Neural progenitor cell (in vitro differentiated cells): ENCODE results near the gene DTWD2. TPM values are rescaled to one million over a fixed set of nuclear protein-coding genes. Genes with fewer than 3 reads are reported as not detected.
A peak's percentile ranks its signal among the peaks of the same experiment; 100 is the strongest.

Source experiments
- DNase-seq: peaks from one replicate; pipeline ENCODE4 v3.0.0-alpha.2; 2016; ENCODE audit warnings: low spot score
- H2AFZ ChIP-seq: fragments of 200-600 bp; sonication (generic); replicated peaks from 2 replicates; pipeline ENCODE4 v1.6.1; 2016; ENCODE audit warnings: antibody characterized with exemption
- H3F3A ChIP-seq: fragments of 200-600 bp; sonication (generic); 2 replicates; pipeline ENCODE4 v1.6.1; 2016; ENCODE audit warnings: antibody characterized with exemption, low read depth
- H3K27ac ChIP-seq: fragments of 200-600 bp; sonication (generic); 2 replicates; pipeline ENCODE4 v1.5.1; 2016; ENCODE audit warnings: mild to moderate bottlenecking
- H3K27me3 ChIP-seq: fragments of 200-600 bp; sonication (generic); 2 replicates; pipeline ENCODE4 v1.6.1; 2016; ENCODE audit warnings: mild to moderate bottlenecking, moderate library complexity
- H3K36me3 ChIP-seq: fragments of 200-600 bp; sonication (generic); 2 replicates; pipeline ENCODE4 v1.5.1; 2016
- H3K4me1 ChIP-seq: fragments of 200-600 bp; sonication (generic); 2 replicates; pipeline ENCODE4 v1.6.1; 2016; ENCODE audit warnings: mixed run types
- H3K4me2 ChIP-seq: fragments of 200-600 bp; sonication (generic); 2 replicates; pipeline ENCODE4 v1.6.1; 2016
- H3K4me3 ChIP-seq: fragments of 200-600 bp; sonication (generic); 2 replicates; pipeline ENCODE4 v1.5.1; 2016
- H3K79me2 ChIP-seq: fragments of 200-600 bp; sonication (generic); 2 replicates; pipeline ENCODE4 v1.6.1; 2016; ENCODE audit warnings: low read depth
- H3K9ac ChIP-seq: fragments of 200-600 bp; sonication (generic); 2 replicates; pipeline ENCODE4 v1.6.1; 2016
- H3K9me3 ChIP-seq: fragments of 200-600 bp; sonication (generic); 2 replicates; pipeline ENCODE4 v1.5.1; 2016; ENCODE audit warnings: low read depth
- H4K20me1 ChIP-seq: fragments of 200-600 bp; sonication (generic); 2 replicates; pipeline ENCODE4 v1.6.1; 2016; ENCODE audit warnings: low read depth
- H3K27ac Mint-ChIP-seq: 3 replicates; pipeline ENCODE4 v1.8.0; 2021; ENCODE audit warnings: mixed read lengths
- H3K27me3 Mint-ChIP-seq: 2 replicates; pipeline ENCODE4 v1.8.0; 2022; ENCODE audit warnings: low read depth, mild to moderate bottlenecking, inconsistent platforms, moderate library complexity, mixed read lengths; ENCODE audit not compliant: insufficient read depth
- H3K36me3 Mint-ChIP-seq: 3 replicates; pipeline ENCODE4 v1.8.0; 2021; ENCODE audit warnings: mixed read lengths
- H3K4me1 Mint-ChIP-seq: 3 replicates; pipeline ENCODE4 v1.8.0; 2021; ENCODE audit warnings: mixed read lengths
- H3K4me3 Mint-ChIP-seq: 3 replicates; pipeline ENCODE4 v1.8.0; 2021; ENCODE audit warnings: mild to moderate bottlenecking, moderate library complexity, mixed read lengths
- H3K9me3 Mint-ChIP-seq: 3 replicates; pipeline ENCODE4 v1.8.0; 2020; ENCODE audit warnings: mixed read lengths
- EZH2 ChIP-seq: fragments of 200-600 bp; sonication (generic); IDR thresholded peaks from 2 replicates; pipeline ENCODE4 v1.6.1; 2017; ENCODE audit warnings: antibody characterized with exemption, mild to moderate bottlenecking, moderate library complexity
- EZH2phosphoT487 ChIP-seq: fragments of 200-600 bp; sonication (generic); IDR thresholded peaks from 2 replicates; pipeline ENCODE4 v1.6.1; 2017; ENCODE audit warnings: antibody characterized with exemption
- total RNA-seq: library from RNA; depleted of rRNA; stranded (reverse); fragments of >200 nt; gene quantifications from 2 replicates; pipeline ENCODE4 v1.2.3, GENCODE V29; 2015; ENCODE audit warnings: low replicate concordance
- TF ChIP-seq, protein P1 (sequence below): fragments of 200-600 bp; sonication (generic); IDR thresholded peaks from 2 replicates; pipeline ENCODE4 v1.5.1; 2017; ENCODE audit warnings: antibody characterized with exemption, mild to moderate bottlenecking

Gene DTWD2
- total RNA-seq, 1 donor from 2014 or later = 10.4 TPM

DNA sequence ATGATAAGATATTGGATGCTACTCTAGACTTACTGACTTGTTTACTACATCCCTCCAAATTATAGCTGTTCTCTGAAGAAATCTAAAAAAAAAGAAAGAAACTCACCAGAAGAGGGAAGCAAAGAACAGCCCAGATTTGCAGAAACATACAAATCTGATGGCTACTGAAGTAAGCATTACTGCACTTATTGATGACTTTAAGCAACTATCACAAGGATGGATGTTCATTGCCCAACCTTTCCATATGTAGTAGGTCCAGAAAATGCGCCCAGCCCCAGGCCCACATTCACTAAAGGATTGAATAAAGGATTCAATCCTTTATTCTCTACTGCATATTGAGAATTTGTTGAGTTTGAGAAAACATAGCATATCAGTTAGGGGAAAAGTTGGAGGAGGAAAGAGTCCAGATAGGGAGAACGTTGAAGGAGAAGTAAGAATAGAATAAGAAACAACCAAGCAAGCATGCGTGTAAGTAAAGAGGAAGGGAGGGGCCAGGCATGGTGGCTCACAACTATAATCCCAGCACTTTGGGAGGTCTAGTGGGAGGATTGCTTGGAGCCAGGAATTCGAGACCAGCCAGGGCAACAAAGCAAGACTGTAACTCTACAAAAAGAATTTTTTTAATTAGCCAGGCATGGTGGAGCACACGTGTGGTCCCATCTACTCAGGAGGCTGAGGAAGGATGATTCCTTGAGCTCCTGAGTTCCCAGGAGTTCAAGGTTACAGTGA, 33.8 kb upstream of the DTWD2 start:
- H3K36me3 Mint-ChIP-seq = no peaks in the 10 kb centered on the region
- H3K36me3 ChIP-seq = no peaks in the 10 kb centered on the region
- no peak overlapping the region for H3K4me3 Mint-ChIP-seq
- no peak overlapping the region for H3K27ac ChIP-seq
- H3K27me3 Mint-ChIP-seq = no peaks in the 10 kb centered on the region
- no peak overlapping the region for H2AFZ ChIP-seq
- H4K20me1 ChIP-seq = no peaks in the 10 kb centered on the region
- H3K4me2 ChIP-seq = no peak overlapping the region
- no peak overlapping the region for H3K4me3 ChIP-seq
- no peaks in the 10 kb centered on the region for H3K9me3 ChIP-seq
- no peak overlapping the region for H3K27ac Mint-ChIP-seq
- no peak for TF ChIP-seq EZH2
- TF ChIP-seq, protein P1, sequence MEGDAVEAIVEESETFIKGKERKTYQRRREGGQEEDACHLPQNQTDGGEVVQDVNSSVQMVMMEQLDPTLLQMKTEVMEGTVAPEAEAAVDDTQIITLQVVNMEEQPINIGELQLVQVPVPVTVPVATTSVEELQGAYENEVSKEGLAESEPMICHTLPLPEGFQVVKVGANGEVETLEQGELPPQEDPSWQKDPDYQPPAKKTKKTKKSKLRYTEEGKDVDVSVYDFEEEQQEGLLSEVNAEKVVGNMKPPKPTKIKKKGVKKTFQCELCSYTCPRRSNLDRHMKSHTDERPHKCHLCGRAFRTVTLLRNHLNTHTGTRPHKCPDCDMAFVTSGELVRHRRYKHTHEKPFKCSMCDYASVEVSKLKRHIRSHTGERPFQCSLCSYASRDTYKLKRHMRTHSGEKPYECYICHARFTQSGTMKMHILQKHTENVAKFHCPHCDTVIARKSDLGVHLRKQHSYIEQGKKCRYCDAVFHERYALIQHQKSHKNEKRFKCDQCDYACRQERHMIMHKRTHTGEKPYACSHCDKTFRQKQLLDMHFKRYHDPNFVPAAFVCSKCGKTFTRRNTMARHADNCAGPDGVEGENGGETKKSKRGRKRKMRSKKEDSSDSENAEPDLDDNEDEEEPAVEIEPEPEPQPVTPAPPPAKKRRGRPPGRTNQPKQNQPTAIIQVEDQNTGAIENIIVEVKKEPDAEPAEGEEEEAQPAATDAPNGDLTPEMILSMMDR = peak; percentile 58
- H3K79me2 ChIP-seq = no peaks in the 10 kb centered on the region
- no peak overlapping the region for H3K9ac ChIP-seq
- no peaks in the 10 kb centered on the region for H3K4me1 Mint-ChIP-seq
- H3K4me1 ChIP-seq = no peaks in the 10 kb centered on the region
- H3K9me3 Mint-ChIP-seq = peaks cover 2% of the 10 kb centered on the region
- peak; percentile 32 for DNase-seq
- H3K27me3 ChIP-seq = no peaks in the 10 kb centered on the region
- H3F3A ChIP-seq = no peaks in the 10 kb centered on the region

DNA sequence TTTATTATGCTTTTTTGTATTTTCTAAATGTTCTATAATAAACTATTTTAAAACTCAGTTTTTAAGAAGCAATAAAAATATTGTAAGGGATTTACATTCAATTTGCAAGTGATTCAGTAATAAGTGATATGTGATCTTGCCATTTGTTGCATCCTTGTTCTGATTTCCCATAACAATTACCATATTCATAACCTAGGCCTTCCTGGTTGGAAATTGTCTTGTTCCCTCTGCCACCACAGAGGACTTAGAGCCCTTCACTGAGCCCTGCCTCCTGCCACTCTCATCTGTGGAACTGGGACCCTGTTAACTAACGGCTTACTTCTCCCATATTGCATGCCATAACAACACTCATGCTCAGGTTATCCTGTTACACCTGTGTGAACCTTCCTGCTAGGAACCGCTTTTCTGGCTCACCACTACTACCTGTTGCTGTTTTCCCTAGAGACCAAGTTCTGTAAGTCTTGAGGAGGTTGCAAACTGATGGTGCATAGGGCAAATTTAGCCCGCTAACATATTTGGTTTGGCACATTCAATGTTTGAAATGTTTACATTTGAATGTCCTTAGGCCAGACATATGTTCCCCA, 32.9 kb upstream of the DTWD2 start:
- H3K79me2 ChIP-seq = no peaks in the 10 kb centered on the region
- H2AFZ ChIP-seq = no peak overlapping the region
- H3K9ac ChIP-seq = no peak overlapping the region
- H3K27ac Mint-ChIP-seq = no peak overlapping the region
- H3K9me3 ChIP-seq = no peaks in the 10 kb centered on the region
- H3K27me3 Mint-ChIP-seq = no peaks in the 10 kb centered on the region
- no peaks in the 10 kb centered on the region for H4K20me1 ChIP-seq
- no peaks in the 10 kb centered on the region for H3K36me3 Mint-ChIP-seq
- no peak overlapping the region for H3K4me2 ChIP-seq
- DNase-seq = no peak
- no peak overlapping the region for H3K27ac ChIP-seq
- no peak overlapping the region for H3K4me3 ChIP-seq
- no peaks in the 10 kb centered on the region for H3K4me1 ChIP-seq
- H3K9me3 Mint-ChIP-seq = peaks cover 2% of the 10 kb centered on the region
- no peaks in the 10 kb centered on the region for H3K4me1 Mint-ChIP-seq
- no peaks in the 10 kb centered on the region for H3K36me3 ChIP-seq
- no peaks in the 10 kb centered on the region for H3K27me3 ChIP-seq
- H3F3A ChIP-seq = no peaks in the 10 kb centered on the region
- H3K4me3 Mint-ChIP-seq = no peak overlapping the region
- TF ChIP-seq EZH2phosphoT487 = no peak
- no peak for TF ChIP-seq EZH2
- TF ChIP-seq, protein P1 = no peak

DNA sequence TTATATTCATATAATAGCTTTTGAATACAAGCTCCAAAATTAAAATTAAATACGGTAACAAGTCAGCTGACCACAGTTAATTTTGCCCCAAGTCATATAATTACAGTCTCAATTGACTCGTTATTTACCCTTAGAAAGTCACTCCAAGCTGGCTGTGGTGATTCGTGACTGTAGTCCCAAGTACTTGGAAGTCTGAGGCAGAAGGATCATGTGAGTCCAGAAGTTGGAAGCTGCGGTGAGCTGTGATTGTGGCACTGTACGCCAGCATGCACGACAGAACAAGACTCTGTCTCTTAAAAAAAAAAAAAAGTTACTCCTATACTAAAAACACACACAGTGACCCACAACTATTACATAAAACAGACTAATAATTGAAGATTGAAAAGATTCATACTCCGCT, 31.6 kb upstream of the DTWD2 start:
- no peak overlapping the region for H3K4me2 ChIP-seq
- no peak overlapping the region for H3K9ac ChIP-seq
- H3K36me3 Mint-ChIP-seq = no peaks in the 10 kb centered on the region
- H3K4me1 Mint-ChIP-seq = no peaks in the 10 kb centered on the region
- H3K27ac Mint-ChIP-seq = no peak overlapping the region
- no peak overlapping the region for H3K4me3 Mint-ChIP-seq
- no peaks in the 10 kb centered on the region for H3F3A ChIP-seq
- no peaks in the 10 kb centered on the region for H3K27me3 ChIP-seq
- no peaks in the 10 kb centered on the region for H3K27me3 Mint-ChIP-seq
- no peak overlapping the region for H2AFZ ChIP-seq
- H3K36me3 ChIP-seq = no peaks in the 10 kb centered on the region
- no peaks in the 10 kb centered on the region for H4K20me1 ChIP-seq
- no peaks in the 10 kb centered on the region for H3K79me2 ChIP-seq
- no peaks in the 10 kb centered on the region for H3K9me3 ChIP-seq
- no peaks in the 10 kb centered on the region for H3K4me1 ChIP-seq
- TF ChIP-seq EZH2phosphoT487 = no peak
- H3K27ac ChIP-seq = no peak overlapping the region
- DNase-seq = no peak
- no peak overlapping the region for H3K4me3 ChIP-seq
- no peaks in the 10 kb centered on the region for H3K9me3 Mint-ChIP-seq

DNA sequence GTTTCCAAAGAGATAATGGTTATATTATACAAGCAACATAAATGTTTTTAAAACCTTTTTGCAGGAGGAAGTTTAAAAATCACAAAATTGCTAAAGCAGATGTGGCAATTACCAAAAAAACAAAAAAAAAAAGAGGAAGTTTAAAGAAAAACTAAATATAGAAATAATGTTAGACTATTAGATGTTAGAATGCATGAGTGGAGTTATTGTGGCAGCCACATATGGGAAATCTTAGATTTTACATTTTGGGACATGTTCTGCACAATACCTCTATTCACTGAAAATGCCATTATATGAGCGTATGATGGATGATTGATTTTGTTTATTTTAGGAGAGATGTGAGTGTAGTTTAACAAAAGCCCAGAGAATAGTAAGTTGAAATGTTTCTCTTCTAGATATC, 31.2 kb upstream of the DTWD2 start:
- H3K4me1 ChIP-seq = no peaks in the 10 kb centered on the region
- H3K4me2 ChIP-seq = no peak overlapping the region
- Mint-ChIP-seq H3K36me3 (no peaks in the 10 kb centered on the region), H3K4me1 (no peaks in the 10 kb centered on the region), H3K27me3 (no peaks in the 10 kb centered on the region), H3K9me3 (no peaks in the 10 kb centered on the region), H3K4me3 (no peak overlapping the region), H3K27ac (no peak overlapping the region)
- no peak overlapping the region for H3K4me3 ChIP-seq
- no peaks in the 10 kb centered on the region for H3K36me3 ChIP-seq
- no peaks in the 10 kb centered on the region for H4K20me1 ChIP-seq
- H3K9me3 ChIP-seq = no peaks in the 10 kb centered on the region
- no peak overlapping the region for H3K27ac ChIP-seq
- no peaks in the 10 kb centered on the region for H3K27me3 ChIP-seq
- DNase-seq = no peak
- no peak overlapping the region for H3K9ac ChIP-seq
- H2AFZ ChIP-seq = no peak overlapping the region
- no peaks in the 10 kb centered on the region for H3K79me2 ChIP-seq
- TF ChIP-seq EZH2phosphoT487 (no peak), EZH2 (no peak)
- TF ChIP-seq, protein P1 = no peak
- H3F3A ChIP-seq = no peaks in the 10 kb centered on the region
